ENCODE results near the gene MEN1. TPM values are rescaled to one million over a fixed set of nuclear protein-coding genes. Genes with fewer than 3 reads are reported as not detected.
A peak's percentile ranks its signal among the peaks of the same experiment; 100 is the strongest.

MEN1 gene
- total and polyA plus RNA-seq, 2 of the 13 experiments (the other 11 are each of a cell fraction or from before 2014, with no cell fraction given) = 20.5 to 27.3 TPM

GRCh38 chr11:64846998-64847666 is 36.8 kb upstream of the MEN1 start (continued):
- 0 out of 2 replicates have a peak, but pooled peaks have one; percentile 25 for TF ChIP-seq ZNF280D (CRISPR knock-in tag; IDR thresholded peaks at IDR 0.05)
- TF ChIP-seq ATF5 (CRISPR knock-in tag; IDR thresholded peaks at IDR 0.05; ENCODE audit: low read depth) = no peak
- no peak for TF ChIP-seq MTA1 (CRISPR knock-in tag; IDR thresholded peaks at IDR 0.05; ENCODE audit: borderline replicate concordance)
- no peak for TF ChIP-seq MTF1 (CRISPR knock-in tag; IDR thresholded peaks at IDR 0.05)
- TF ChIP-seq IRF2 (CRISPR knock-in tag; IDR thresholded peaks at IDR 0.05) = peak; percentile 40; the same call in 1 of the 2 replicates
- TF ChIP-seq ZNF773 (CRISPR knock-in tag; IDR thresholded peaks at IDR 0.05; ENCODE audit: borderline replicate concordance) = no peak
- no peak for TF ChIP-seq CENPBD1 (CRISPR knock-in tag; IDR thresholded peaks at IDR 0.05; ENCODE audit: borderline replicate concordance, low read depth)
- no peak for TF ChIP-seq HDAC6 (IDR thresholded peaks at IDR 0.05; ENCODE audit: low read depth, low read length)
- no peak for TF ChIP-seq CC2D1A (CRISPR knock-in tag; IDR thresholded peaks at IDR 0.05)
- TF ChIP-seq ZNF251 (CRISPR knock-in tag; IDR thresholded peaks at IDR 0.05) = no peak
- no peak for TF ChIP-seq PAX8 (CRISPR knock-in tag; IDR thresholded peaks at IDR 0.05; ENCODE audit: borderline replicate concordance)
- no peak for TF ChIP-seq ZNF343 (CRISPR knock-in tag; IDR thresholded peaks at IDR 0.05)
- TF ChIP-seq TCF7 (IDR thresholded peaks at IDR 0.05; ENCODE audit: low read depth) = no peak
- no peak for TF ChIP-seq NFRKB (IDR thresholded peaks at IDR 0.05)
- TF ChIP-seq FOXM1 (CRISPR knock-in tag; IDR thresholded peaks at IDR 0.05) = no peak
- TF ChIP-seq ZEB1 (IDR thresholded peaks at IDR 0.05; ENCODE audit: insufficient replicate concordance, low read depth) = peak; percentile 92
- no peak for TF ChIP-seq E2F5 (CRISPR knock-in tag; conservative IDR thresholded peaks at IDR 0.05)
- TF ChIP-seq KLF9 (CRISPR knock-in tag; IDR thresholded peaks at IDR 0.05; ENCODE audit: low read depth) = no peak
- no peak for TF ChIP-seq DMTF1 (CRISPR knock-in tag; IDR thresholded peaks at IDR 0.05)
- peak; percentile 63; the same call in 1 of the 2 replicates for TF ChIP-seq SMAD1 (CRISPR knock-in tag; IDR thresholded peaks at IDR 0.05; ENCODE audit: borderline replicate concordance, low read depth)
- TF ChIP-seq GABPB1 (CRISPR knock-in tag; IDR thresholded peaks at IDR 0.05) = peak; percentile 39; the same call in 1 of the 2 replicates
- TF ChIP-seq ZC3H4 (CRISPR knock-in tag; IDR thresholded peaks at IDR 0.05; ENCODE audit: borderline replicate concordance) = no peak
- TF ChIP-seq NR2F1 (CRISPR knock-in tag; IDR thresholded peaks at IDR 0.05) = no peak
- TF ChIP-seq ELF3 (CRISPR knock-in tag; IDR thresholded peaks at IDR 0.05) = peak; percentile 51; the same call in 1 of the 2 replicates

Measured in HepG2 (cell line).